HepG2 (cell line): Measurements from ENCODE around the gene PDYN. TPM values are rescaled to one million over a fixed set of nuclear protein-coding genes. Genes with fewer than 3 reads are reported as not detected.

ENCODE experiments used
- ATAC-seq: fragments of 200-7000 bp; cut with Tn5 transposase; 3 replicates; pipeline ENCODE4 v1.9.1; 2020; ENCODE audit warnings: mild to moderate bottlenecking, moderate library complexity
- BruUV-seq: library from RNA; stranded (reverse); fragments of 400-500 nt; replicated peaks from 2 replicates; lab custom pipeline; 2021; lab: Mats Ljungman, UMichigan
- CTCF ChIA-PET: fragments of 300-600 bp; formaldehyde crosslinking; extraction: SDS; loops from one replicate; lab custom pipeline; 2021; ENCODE audit warnings: low total read pairs, inconsistent platforms, low intra/inter-chr PET ratio; lab: Yijun Ruan, JAX
- POLR2A ChIA-PET: fragments of 350-600 bp; sonication (Branson Sonifier 250); formaldehyde crosslinking; loops from one replicate; lab custom pipeline; 2020; ENCODE audit warnings: antibody characterized with exemption, inconsistent platforms; lab: Yijun Ruan, JAX
- DNase-seq: peaks from one replicate; pipeline ENCODE4 v3.0.0-alpha.2; 2015; ENCODE audit warnings: low spot score
- FAIRE-seq: peaks from 3 replicates; lab custom pipeline; 2011; peaks lifted over from hg19 to GRCh38; lab: Jason Lieb, UNC
- H2AFZ ChIP-seq: one replicate; pipeline ENCODE4 v1.6.1; 2011; ENCODE audit warnings: low read length, inconsistent platforms
- H3K27ac ChIP-seq: fragments of 300-600 bp; 3 replicates; pipeline ENCODE4 v1.8.0; 2011; ENCODE audit warnings: mixed run types, mild to moderate bottlenecking, mixed read lengths, low read length, inconsistent platforms; ENCODE audit not compliant: insufficient read depth; ENCODE audit errors: extremely low read length
- H3K27me3 ChIP-seq, 2 experiments: fragments of 200-600 bp in 1 of 2; 2 replicates in 1 of 2; 3 replicates in 1 of 2; pipeline versions ENCODE4 v1.6.0 to v1.8.0; 2011; ENCODE audit warnings: low read length in 2 of 2, mild to moderate bottlenecking in 2 of 2, moderate library complexity in 2 of 2, inconsistent platforms in 1 of 2; ENCODE audit not compliant: insufficient read depth in 2 of 2, control insufficient read depth in 1 of 2
- H3K36me3 ChIP-seq, 2 experiments: fragments of 200-600 bp in 1 of 2; replicated peaks in 1 of 2; 2 replicates in 1 of 2; 3 replicates in 1 of 2; pipeline versions ENCODE4 v1.5.1 to v1.8.0; 2011; ENCODE audit warnings: low read length in 2 of 2, inconsistent platforms in 1 of 2; ENCODE audit not compliant: insufficient read depth in 2 of 2, control insufficient read depth in 1 of 2
- H3K4me1 ChIP-seq: 2 replicates; pipeline ENCODE4 v1.5.1; 2012; ENCODE audit warnings: low read length, inconsistent platforms; ENCODE audit not compliant: insufficient read depth
- H3K4me2 ChIP-seq: 2 replicates; pipeline ENCODE4 v1.6.0; 2011; ENCODE audit warnings: low read depth, low read length, inconsistent platforms
- H3K4me3 ChIP-seq, 3 experiments: fragments of 200-600 bp in 1 of 3; sonication (generic), shearing (Covaris generic) in 1 of 3; replicated peaks in 1 of 3; 2 replicates each; pipeline ENCODE4 v1.5.1; 2011 to 2016; ENCODE audit warnings: low read length in 3 of 3, inconsistent platforms in 2 of 3, low read depth in 2 of 3, mild to moderate bottlenecking in 2 of 3, control low read depth in 1 of 3, mixed read lengths in 1 of 3; ENCODE audit not compliant: insufficient read depth in 1 of 3
- H3K79me2 ChIP-seq: one replicate; pipeline ENCODE4 v1.6.1; 2011; ENCODE audit warnings: low read length, inconsistent platforms; ENCODE audit not compliant: insufficient read depth
- H3K9ac ChIP-seq: 2 replicates; pipeline ENCODE4 v1.6.0; 2011; ENCODE audit warnings: mild to moderate bottlenecking, low read depth, low read length, inconsistent platforms; ENCODE audit not compliant: insufficient read depth
- H3K9me3 ChIP-seq: 2 replicates; pipeline ENCODE4 v1.5.1; 2012; ENCODE audit warnings: mild to moderate bottlenecking, low read length
- H4K20me1 ChIP-seq: 2 replicates; pipeline ENCODE4 v1.6.0; 2011; ENCODE audit warnings: inconsistent platforms, mild to moderate bottlenecking, low read length, moderate library complexity; ENCODE audit not compliant: insufficient read depth
- BHLHE40 ChIP-seq: IDR thresholded peaks from 2 replicates; pipeline ENCODE4 v1.6.1; 2011; ENCODE audit warnings: low read length, improper control_type of control experiment
- FOXP4 ChIP-seq: sonication (generic); formaldehyde crosslinking; IDR thresholded peaks from 2 replicates; pipeline ENCODE4 v1.4.0; 2020; ENCODE audit warnings: missing genetic modification reagents
- KLF16 ChIP-seq, 2 experiments: sonication (generic) in 1 of 2; formaldehyde crosslinking in 1 of 2; IDR thresholded peaks; 2 replicates each; pipeline versions ENCODE4 v1.6.1 to v1.8.0; 2016 to 2023; ENCODE audit warnings: missing genetic modification reagents in 2 of 2, missing compliant biosample characterization in 1 of 2
- PAWR ChIP-seq: sonication (generic); formaldehyde crosslinking; IDR thresholded peaks from 2 replicates; pipeline ENCODE4 v1.4.0; 2020; ENCODE audit warnings: missing genetic modification reagents, mild to moderate bottlenecking, borderline replicate concordance
- PRDM15 ChIP-seq: sonication (generic); formaldehyde crosslinking; IDR thresholded peaks from 2 replicates; pipeline ENCODE4 v1.4.0; 2020; ENCODE audit warnings: missing genetic modification reagents
- SMARCC2 ChIP-seq: fragments of 450-650 bp; IDR thresholded peaks from 2 replicates; pipeline ENCODE4 v1.6.1; 2017; ENCODE audit warnings: antibody characterized with exemption, mild to moderate bottlenecking
- TRIM24 ChIP-seq: sonication (generic); formaldehyde crosslinking; IDR thresholded peaks from 2 replicates; pipeline ENCODE4 v1.8.0; 2022; ENCODE audit warnings: mild to moderate bottlenecking, missing genetic modification reagents
- ZBTB1 ChIP-seq: sonication (generic); formaldehyde crosslinking; IDR thresholded peaks from 2 replicates; pipeline ENCODE4 v1.4.0; 2020; ENCODE audit warnings: missing genetic modification reagents, borderline replicate concordance
- ZNF746 ChIP-seq: sonication (generic); formaldehyde crosslinking; IDR thresholded peaks from 2 replicates; pipeline ENCODE4 v1.8.0; 2022; ENCODE audit warnings: mild to moderate bottlenecking, missing genetic modification reagents
- WGBS: methylation state at CpG from one replicate; pipeline ENCODE4 v1.1.6; 2017; ENCODE audit warnings: low lambda C conversion rate; 5-methylcytosine and 5-hydroxymethylcytosine counted together
- in situ Hi-C: cut with HindIII; loops from 2 replicates; pipeline ENCODE4 v1.10.0; 2017; ENCODE audit warnings: low pct_unique_long_range_greater_than_20kb; ENCODE audit not compliant: extremely low pct_ligation_motif_present
- intact Hi-C: fragments of 100-400 bp; cut with micrococcal nuclease; formaldehyde crosslinking; loops from one replicate; pipeline ENCODE4 v1.10.0; 2022; ENCODE audit not compliant: unreplicated experiment
- polyA plus RNA-seq, 8 experiments: library from polyadenylated mRNA; depleted of rRNA in 3 of 8; stranded (reverse) in 7 of 8; unstranded in 1 of 8; fragments of >200 nt; fragmentation: Illumina TruSeq in 4 of 8; extraction: Trizol in 4 of 8; gene quantifications; 2 replicates each; pipeline versions ENCODE4 v1.2.1 to v1.2.3, GENCODE V29; 2011 to 2016; ENCODE audit warnings: low read depth in 4 of 8, missing spikeins in 1 of 8, mixed read lengths in 1 of 8; ENCODE audit not compliant: insufficient read depth in 1 of 8
- total RNA-seq, 5 experiments: library from RNA; depleted of rRNA; stranded (reverse); fragments of >200 nt; fragmentation: Illumina TruSeq; extraction: Trizol; gene quantifications; 2 replicates each; pipeline ENCODE4 v1.2.3, GENCODE V29; 2016; ENCODE audit warnings: low read depth in 1 of 5

Gene PDYN
- total and polyA plus RNA-seq, 2 of the 13 experiments (the other 11 are each of a cell fraction or from before 2014, with no cell fraction given), result not detected

- TF ChIP-seq BHLHE40, result no peak
- TF ChIP-seq PRDM15 (CRISPR knock-in tag), result no peak
- no peak for TF ChIP-seq ZNF746
These were observed 18.6 kb downstream of the PDYN start (continued) for GRCh38 chr20:1975291-1975690.

- in situ Hi-C loops, result no loop called here
- Histone ChIP-seq H3K9me3 (no peaks in the 10 kb centered on the region), H3K79me2 (no peaks in the 10 kb centered on the region), H4K20me1 (no peaks in the 10 kb centered on the region), H3K4me2 (no peak overlapping the region), H3K36me3 (no peaks in the 10 kb centered on the region)
- FAIRE-seq, result no peak
- no peak for ATAC-seq
- 25% methylated on average over 15 of the region's 15 CpGs for WGBS
- DNase-seq, result no peak
- intact Hi-C loops, result no loop called here
- CTCF ChIA-PET, result no interaction called here
- TF ChIP-seq SMARCC2 (no peak), ZBTB1 (no peak), FOXP4 (CRISPR knock-in tag) (no peak), PAWR (no peak), TRIM24 (CRISPR knock-in tag) (no peak), PRDM15 (CRISPR knock-in tag) (no peak), KLF16 (CRISPR knock-in tag; IDR thresholded peaks at IDR 0.05) (no peak)
- TF ChIP-seq, all 625 proteins: peak for 0
- no peak overlapping the region for H2AFZ ChIP-seq
- peaks cover 6 to 41% of the 10 kb centered on the region in 2 experiments; a peak in 3 of 5 replicates for H3K27me3 ChIP-seq
- no peak overlapping the region for H3K4me3 ChIP-seq
- H3K9ac ChIP-seq, result no peak overlapping the region
- BruUV-seq, result no TSS peak
- H3K27ac ChIP-seq, result no peak overlapping the region
- H3K4me1 ChIP-seq, result no peaks in the 10 kb centered on the region
- POLR2A ChIA-PET, result no interaction called here
These were observed 20.0 kb downstream of the PDYN start for GRCh38 chr20:1973601-1974440.
